ENCODE results near the gene RHO.

Gene RHO

DNA sequence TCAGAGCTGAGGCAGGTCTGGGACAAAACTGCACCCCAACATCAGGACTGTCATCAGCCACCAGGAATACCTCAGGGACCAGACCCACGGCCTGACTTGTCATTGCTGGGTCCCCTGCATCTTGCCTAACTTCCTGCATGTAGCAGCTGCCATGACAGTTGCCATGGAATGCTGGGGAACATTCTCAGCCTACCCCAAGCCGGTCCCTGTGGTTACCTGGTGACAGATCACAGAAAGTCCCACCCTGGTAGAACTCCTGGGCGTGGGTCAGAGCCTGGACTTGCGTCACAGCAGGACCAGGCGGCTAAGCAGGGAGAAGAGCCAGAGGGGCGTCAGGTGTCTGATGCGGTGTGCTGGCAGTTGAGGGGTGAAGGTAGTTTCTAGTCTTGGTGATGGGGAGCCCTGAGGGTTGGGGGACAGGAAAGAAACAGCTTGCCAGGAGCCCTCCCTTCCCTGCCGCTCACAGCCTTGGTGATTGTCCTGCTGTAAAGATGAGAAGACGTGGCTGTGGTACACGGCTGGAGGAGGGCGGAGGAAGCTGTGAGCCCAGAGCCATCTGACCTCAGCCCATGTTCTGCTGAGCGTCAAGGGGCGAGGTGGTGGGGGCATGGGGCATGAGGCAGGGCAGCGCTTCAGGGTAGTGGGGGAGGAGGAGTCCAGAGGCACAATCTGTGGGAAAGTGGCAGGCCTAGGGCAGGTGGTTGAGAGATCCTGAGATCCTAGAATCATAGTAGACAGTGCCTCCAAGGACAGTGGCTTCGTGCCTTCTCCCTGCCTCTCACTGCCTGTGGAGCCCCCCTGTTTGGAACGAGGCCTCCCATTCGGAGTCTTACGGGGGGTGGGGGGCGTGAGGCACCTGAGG lies 19.9 kb downstream of the RHO start:
- FAIRE-seq, result no peak

DNA sequence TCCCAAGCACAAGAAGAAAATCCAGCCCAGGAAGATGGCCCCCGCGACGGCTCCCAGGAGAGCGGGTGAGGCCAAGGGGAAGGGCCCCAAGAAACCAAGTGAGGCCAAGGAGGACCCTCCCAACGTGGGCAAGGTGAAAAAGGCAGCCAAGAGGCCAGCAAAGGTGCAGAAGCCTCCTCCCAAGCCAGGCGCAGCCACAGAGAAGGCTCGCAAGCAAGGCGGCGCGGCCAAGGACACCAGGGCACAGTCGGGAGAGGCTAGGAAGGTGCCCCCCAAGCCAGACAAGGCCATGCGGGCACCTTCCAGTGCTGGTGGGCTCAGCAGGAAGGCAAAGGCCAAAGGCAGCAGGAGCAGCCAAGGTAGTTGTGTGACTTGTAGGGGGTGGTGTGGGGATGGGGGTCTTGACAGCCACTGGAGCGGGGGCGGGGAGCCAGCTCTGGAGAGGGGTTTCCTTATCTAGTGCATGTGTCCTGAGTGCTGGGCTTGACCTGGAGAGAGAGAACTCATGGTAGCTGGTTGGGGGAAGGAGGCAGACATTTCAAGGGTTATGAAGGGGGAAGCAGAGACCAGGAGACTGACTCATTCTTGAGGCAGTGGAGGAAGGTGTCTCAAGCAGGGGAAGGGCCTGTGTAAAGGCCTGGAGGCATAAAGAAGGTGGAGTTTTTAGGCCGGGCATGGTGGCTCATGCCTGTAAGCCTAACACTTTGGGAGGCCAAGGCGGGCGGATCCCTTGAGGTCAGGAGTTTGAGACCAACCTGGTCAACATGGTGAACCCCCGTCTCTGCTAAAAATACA lies 20.8 kb downstream of the RHO start:
- no peak for FAIRE-seq

GRCh38 chr3:129549805-129550204 lies 21.4 kb downstream of the RHO start:
- no peak for FAIRE-seq

- FAIRE-seq, result no peak
These were observed 24.0 kb downstream of the RHO start for GRCh38 chr3:129552287-129553050.

DNA sequence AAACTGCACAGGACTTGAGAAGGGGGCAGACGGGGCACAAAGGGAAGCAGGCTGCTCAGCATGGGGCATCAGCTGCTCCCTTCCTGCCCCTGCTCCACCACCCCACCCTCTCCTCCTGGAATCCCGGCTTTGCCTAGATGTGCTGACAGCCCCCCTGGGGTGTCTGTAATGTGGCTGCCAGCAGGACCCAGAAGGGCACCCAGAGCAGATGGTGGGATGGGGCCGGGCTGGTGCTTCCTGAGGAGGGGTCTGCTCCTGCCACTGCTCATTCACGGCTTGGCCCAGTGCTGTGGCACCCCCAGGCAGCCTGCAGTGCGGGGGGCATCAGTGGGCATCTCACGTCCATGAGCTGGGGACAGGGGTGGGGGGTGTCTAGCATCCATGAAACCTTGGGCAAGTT lies 24.7 kb downstream of the RHO start:
- FAIRE-seq, result no peak

DNA sequence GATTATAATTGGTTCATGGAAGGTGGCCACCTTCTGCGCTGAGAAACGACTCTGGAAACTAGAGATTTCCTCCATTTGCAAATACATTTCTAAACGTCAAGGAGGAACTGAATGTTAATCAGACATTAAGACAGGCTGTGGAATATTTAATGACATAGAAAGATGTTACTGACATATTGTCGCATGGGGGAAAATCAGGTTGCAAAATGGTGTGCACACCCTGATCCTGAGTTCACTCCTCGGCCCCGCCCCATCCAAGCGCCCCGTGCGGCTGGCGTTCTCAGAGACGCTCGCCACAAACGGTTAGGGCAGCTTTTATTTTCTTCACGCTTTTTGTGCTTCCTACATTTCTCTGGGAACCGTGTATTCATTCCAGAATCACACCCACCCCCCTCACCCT lies 25.3 kb downstream of the RHO start:
- FAIRE-seq, result no peak

- no peak for FAIRE-seq
These were observed 26.1 kb downstream of the RHO start for GRCh38 chr3:129554356-129555152.

DNA sequence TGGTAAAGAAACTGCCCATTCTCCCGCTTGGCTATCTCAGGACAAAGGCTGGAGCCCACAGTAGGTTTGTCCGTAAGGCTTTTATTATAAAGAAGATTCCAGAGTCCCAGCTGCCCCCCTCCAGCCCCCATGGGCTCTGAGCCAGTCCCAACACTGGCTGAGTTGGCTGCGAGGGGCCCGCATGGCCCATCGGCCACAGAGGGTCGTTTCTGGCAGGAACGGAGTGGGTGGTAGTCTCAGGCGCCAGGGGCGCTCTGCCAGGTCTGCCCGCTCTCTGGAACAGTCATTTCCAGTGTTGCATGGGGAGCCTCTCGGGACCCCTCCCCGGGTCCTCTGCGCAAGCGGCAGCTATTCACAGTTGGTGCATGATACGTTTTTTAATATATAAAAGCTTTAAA lies 26.7 kb downstream of the RHO start:
- FAIRE-seq, result no peak

DNA sequence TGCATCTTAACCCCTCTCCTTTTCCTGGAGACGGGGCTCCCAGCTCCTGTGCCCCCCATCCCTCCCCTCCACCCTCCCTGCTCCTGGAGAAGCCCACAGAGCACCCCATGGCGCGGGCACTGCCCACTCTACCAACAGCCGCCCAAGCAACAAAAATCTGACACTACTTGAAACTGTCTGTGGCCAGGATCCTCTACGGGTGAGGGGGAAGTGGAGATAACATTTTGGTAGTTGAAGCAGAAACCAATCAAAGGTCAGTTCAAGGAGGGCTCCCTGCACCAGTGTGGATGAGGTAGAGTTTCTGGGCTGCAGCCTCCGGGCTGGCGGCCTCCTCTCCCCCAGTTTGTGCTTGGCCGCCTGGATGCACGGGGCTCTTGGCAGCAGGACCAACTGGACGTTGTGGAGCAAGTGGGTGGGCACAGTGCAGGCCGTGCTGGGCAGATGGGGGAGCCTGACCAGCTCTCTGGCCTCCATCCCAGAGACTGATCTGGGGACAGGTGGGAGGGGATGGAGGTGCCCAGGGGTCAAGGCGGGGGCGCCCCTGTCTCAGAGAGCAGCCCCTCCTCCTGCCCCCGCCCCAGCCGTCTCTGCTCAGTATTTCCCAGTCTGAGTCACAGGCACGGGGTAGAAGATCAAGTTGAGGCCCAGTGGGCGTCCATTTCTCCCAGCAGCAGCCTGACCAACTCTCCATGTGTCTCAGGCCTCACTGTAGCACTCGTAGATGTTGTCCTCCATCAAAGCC lies 27.3 kb downstream of the RHO start:
- FAIRE-seq, result no peak

- no peak for FAIRE-seq
These were observed 27.9 kb downstream of the RHO start for GRCh38 chr3:129556358-129556695.

GRCh38 chr3:129556890-129557547 lies 28.6 kb downstream of the RHO start:
- FAIRE-seq, result no peak

GRCh38 chr3:129557548-129557894 lies 29.1 kb downstream of the RHO start:
- FAIRE-seq, result no peak

DNA sequence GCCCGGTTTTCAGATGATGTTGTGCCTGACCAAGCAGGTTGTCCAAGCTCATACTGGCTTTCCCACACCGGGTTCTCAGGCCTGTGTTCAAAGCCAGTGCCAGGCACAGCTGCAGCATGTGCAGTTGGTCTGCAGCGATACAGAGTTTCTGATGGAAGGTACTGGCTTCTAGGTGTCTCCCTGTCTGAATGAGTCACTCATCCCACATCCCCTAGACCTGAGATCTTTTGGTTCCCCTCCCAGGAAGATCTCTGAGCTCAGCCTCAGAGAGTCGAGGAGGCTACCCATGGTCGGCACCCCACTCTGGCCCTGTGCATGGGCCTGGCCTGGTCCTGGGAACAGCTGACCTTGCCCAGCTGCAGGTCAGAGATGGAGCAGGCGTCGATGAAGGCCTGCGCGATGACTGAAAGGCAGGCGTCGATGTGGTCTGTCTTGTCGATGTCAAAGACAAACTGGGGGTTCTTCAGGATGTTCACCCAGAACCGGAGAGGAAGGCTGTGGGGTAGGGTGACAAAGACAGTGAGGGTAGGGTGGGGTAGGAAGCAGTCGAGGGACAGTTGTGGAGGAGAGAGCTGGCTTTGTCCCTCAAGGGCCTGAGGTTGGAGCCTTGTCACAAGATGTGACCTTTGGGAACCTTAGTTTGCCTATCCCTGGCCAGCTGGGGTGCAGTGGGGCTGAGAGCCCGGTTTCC lies 29.8 kb downstream of the RHO start:
- FAIRE-seq, result no peak

DNA sequence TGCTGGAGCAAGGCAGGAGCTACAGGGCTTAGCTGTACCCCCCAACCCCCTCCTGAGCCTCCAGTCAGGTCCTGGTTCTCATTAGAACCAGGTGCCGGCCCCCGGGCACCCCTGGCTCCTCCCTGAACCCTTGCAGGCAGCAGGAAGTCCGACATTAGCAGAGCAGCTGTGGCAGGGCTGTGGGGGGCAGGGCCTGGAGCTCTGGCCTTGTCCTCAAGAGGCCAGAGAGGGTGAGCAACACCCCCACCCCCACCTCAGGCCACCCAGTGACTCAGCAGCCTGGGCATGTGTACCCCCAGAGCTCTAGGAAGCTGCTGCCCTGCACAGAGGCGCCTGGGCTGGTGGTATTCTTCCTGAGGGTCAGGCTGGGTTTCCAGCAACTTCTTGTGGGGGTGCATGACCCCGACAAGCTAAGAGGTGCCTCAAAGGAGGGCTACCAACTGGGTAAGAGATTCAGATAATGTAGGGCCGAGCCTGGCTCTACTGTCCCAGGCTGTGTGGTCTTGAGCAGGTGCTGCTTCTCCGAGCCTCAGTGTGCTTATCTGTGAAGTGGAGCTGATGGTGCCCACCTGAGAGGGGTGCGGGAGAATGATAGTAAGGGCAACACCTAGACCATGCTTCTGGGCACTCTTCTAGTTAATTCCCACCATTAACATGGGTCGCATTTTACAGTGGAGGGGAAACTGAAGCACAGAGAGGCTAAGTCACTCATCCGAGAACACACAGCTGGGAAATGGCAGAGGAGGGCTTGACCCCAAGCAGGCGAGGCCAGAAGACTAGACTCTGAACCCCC lies 30.5 kb downstream of the RHO start:
- no peak for FAIRE-seq

DNA sequence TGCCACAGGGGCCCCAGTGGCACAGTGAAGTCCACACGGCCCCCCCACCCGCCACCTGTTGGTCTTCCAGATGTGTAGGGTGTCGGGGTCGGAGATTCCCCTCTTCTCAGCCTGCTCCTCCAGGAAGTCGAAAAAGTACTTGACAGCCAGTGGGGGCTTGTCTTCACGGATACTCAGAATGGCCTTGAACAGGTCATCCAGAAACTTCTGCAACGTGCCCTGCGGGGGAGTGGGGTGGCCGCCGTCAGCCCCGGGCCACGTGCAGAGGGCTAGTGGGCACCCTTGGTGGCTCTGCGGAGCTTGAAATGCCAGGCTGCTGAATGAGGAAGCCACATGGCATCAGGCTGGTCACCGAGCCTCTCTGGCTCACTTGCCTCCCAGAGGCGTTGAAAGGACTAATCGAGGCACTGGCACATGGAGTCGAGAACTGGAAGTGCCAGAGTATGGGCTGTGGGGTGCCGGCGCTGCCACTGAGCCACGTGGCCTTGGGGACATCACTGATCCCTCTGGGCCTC lies 31.2 kb downstream of the RHO start:
- FAIRE-seq, result no peak

GRCh38 chr3:129560269-129560787 lies 31.9 kb downstream of the RHO start:
- FAIRE-seq, result no peak

GRCh38 chr3:129560911-129561594 lies 32.6 kb downstream of the RHO start:
- FAIRE-seq, result no peak

DNA sequence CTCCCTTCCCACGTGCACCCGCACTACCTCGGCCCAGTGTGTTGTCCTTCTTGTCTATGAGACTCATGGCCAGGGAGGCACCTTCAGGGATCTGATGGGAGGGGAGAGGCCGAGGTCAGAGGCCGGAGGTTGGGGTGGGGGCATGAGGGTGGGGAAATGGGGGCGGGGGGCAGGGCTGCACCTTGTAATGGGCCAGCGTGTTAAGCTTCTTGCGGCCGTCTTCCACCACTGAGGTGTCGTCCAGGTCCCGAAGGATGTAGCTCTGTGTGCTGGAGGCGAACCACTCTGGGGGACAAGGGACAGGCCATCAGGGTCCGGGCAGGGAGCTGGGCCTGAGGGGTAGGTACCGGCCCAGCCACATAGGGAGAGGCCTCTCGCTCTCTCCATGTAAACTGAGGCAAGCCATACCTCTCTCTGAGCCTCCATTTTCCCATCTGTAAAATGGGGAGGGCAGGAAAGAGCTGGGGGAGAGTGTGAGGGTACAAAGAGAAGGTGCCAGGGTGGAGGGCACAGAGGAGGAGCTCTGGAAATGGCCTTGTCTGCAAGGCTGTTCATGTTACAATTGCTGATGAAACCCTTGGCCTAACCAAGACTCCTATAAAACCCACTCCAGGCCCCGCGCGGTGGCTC lies 33.3 kb downstream of the RHO start:
- FAIRE-seq, result no peak
